ENCODE data around the gene STAC3.

STAC3 gene

DNA sequence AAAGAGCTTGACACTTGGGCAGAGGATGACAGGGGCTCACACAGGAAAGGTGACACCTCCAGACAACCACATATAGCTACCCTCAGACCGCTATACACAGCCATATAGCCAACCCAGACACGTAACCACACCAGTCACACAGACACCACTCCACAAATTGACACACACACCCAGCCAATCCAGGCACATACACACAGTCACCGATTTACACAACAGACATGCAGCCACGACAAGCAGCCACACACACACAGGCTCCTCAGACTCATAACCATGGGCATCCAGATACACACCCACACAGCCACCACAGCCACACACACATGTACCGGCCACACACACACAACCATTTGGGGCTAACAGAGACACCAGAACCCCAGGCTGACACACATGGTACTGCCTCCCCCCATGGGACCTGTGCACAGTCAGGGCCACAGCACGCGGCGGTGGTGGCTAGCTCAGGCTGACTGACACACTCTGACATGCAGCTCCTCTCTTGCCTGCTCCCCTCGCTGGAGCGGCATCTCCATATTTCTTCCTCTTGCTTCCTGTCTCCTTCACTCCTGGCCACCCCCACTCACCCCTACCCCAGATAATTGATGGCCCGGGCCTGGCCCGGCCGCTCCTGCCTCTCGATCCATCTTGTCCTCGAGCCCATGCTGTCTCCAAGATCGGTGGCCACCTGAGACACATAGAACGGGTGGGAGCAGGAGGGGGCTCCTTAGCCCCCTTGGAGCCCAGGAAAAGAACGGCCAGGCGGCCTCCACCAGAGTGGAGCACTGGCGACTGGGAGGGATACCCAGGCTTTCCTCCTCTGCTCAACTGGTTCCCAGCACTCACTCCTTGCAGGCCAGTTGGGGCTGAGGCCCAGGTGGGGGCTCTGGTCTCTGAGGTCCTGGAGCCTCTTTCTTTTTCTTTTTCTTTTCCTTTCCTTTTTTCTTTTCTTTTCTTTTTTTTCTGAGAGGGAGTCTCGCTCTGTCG is 27.5 kb downstream of the STAC3 start:
- no peak for DNase-seq (ENCODE audit: low read depth, low spot score)

- no peak for DNase-seq (ENCODE audit: low read depth, low spot score)
Measured at GRCh38 chr12:57222286-57223190, 28.4 kb downstream of the STAC3 start.

DNA sequence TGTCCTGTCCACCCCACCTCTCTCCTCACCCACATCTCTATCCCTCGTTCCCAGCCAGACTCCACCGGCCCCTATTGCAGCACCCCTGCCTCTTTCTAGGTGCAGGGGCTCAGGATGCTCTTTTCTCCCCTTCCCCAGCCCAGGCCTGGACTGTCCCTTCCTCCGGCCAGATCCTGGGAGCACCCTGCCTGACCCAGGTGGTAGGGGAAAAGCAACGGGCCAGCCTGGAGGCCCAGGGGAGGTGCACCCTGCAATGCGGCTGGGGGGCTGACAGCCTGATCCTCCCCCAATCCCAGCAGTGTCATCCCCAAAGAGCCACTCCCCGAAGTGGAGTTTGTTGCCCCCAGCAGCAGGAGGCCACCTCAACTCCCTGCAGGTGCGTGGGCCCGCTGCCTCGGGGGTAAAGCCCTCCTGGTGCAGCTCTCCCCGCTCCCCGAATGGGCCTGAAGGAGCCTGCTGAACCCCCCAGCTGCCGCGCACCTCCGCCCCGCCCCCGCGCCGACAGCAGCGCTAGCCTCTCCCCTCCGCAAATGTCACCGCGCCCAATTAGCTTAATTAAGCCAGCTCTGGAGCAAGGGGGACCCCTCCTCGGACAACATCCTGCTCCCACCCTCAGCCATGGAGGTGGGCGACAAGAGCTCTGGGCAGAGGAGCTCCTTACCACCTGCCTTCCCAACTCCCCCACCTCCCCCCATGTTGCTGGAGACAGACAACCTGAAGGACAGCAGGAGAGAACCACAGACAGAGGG is 29.6 kb downstream of the STAC3 start:
- no peak for DNase-seq (ENCODE audit: low read depth, low spot score)

DNA sequence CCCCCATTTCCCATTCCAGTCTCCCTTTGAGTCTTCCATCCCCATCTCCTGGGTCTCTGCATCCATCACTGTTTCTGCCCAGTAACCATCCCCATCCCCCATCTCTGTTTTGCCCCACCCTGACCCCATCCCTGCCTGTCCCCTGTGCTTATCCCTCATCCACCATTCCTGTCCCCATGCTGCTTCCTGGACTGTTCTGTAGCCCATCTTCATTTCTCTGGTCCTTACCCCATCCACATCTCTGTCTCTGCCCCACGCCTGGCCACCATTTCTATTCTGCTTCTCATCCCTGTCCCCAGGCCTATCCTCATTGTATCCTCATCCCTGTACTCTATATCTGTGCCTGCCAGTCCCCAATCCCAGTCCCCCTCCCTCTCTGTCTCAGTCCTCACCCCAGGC is 30.2 kb downstream of the STAC3 start:
- DNase-seq (ENCODE audit: low read depth, low spot score): no peak

- DNase-seq (ENCODE audit: low read depth, low spot score): no peak
Measured at GRCh38 chr12:57219993-57220754, 30.8 kb downstream of the STAC3 start.

DNA sequence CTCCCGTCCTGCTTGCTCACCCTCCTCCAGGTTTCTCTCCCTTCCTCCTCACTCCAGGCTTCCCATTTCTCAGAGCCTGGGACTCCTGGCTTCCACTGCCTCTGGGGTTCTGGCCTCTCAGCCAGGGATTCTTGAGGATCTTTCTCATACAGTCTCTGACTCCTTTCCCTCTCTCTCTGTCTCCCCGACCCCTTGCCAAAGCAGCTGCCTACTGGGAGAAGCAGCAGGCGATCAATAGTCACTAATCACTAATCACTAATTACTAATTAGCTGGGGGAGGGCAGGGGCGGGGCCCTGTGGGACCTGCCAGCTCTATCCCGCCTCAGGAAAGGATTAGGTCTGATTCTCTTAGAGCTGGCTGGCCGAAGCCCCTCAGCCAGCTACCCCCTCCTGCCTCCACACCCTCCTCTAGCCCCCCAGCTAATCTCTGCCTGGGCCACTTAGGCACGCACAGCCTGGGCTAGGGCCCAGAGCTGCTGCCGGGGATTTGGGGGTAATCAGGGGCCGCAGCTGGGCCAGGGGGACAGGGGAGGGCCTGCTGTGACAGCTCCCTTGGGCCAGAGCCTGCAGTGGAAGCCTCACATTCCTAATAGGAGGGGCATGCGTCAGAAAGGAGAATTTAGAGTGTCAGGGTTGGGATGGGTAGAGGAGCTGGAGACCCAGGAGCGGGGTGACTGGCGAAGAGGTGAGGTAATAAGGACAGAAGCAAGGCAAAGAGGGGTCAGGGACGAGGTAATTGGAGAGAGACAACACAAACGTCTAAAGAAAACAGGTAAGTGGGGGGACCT is 31.6 kb downstream of the STAC3 start:
- no peak for DNase-seq (ENCODE audit: low read depth, low spot score)

- DNase-seq (ENCODE audit: low read depth, low spot score): no peak
Measured at GRCh38 chr12:57218030-57218853, 32.7 kb downstream of the STAC3 start.

- DNase-seq (ENCODE audit: low read depth, low spot score): no peak
Measured at GRCh38 chr12:57216921-57217879, 33.8 kb downstream of the STAC3 start.

GRCh38 chr12:57216014-57216911 is 34.7 kb downstream of the STAC3 start, which contains the start of gene NXPH4:
Gene NXPH4, plus strand, starts transcription at chr12:57216794. Its CDS starts 176 bp downstream, at chr12:57216970.
- no peak for DNase-seq (ENCODE audit: low read depth, low spot score)

DNA sequence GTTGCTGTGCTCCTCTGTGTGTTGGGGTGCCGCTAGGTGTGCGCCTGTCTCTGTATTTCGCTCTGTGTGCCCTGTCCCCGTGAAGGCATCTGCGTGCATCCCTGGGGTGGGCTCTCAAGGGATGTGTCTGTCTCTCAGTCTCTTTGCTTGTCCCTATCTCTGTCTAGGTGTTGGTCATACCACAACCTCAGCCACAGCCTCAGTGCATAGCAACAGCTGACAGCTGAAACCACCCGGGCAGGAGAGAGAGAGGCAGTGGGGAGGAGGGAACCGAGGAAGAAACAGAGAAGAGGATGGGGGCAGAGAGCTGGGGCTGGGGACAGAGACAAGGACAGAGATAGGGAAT is 35.3 kb downstream of the STAC3 start:
- DNase-seq (ENCODE audit: low read depth, low spot score): no peak

- no peak for DNase-seq (ENCODE audit: low read depth, low spot score)
Measured at GRCh38 chr12:57215065-57215464, 35.9 kb downstream of the STAC3 start.

GRCh38 chr12:57214398-57214781 is 36.6 kb downstream of the STAC3 start:
- peak; percentile 44 for DNase-seq (ENCODE audit: low read depth, low spot score)

DNA sequence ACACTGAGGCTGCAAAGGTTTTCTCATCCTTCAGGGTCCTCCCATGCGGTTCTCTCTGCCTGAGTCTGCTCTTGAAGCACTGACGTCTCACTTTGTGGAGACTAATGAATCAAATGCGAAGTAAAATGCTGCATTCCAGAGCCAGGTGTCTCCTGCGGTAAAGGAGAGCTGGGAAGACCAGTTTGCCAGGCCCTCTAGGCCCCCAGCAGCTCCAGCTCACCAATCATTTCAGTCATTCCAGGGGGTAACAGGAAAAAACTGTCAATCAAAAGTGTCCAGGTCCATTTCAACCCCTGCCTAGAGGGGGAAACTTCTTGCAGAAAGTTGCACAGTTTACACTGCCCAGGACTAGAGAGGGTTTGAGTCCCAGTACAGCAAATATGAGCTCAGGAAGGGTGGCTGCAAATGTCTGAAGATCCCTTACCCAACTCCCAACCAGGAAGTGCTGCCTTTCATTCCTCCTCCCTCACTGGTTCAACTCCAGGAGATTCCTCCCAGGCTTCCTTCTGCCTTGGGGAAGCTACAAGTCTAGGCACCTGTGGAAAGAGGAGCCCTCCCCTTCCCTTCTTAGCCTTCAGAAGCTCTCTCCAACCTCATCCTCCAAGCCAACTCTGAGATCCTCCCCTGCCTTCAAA is 37.1 kb downstream of the STAC3 start:
- no peak for DNase-seq (ENCODE audit: low read depth, low spot score)

DNA sequence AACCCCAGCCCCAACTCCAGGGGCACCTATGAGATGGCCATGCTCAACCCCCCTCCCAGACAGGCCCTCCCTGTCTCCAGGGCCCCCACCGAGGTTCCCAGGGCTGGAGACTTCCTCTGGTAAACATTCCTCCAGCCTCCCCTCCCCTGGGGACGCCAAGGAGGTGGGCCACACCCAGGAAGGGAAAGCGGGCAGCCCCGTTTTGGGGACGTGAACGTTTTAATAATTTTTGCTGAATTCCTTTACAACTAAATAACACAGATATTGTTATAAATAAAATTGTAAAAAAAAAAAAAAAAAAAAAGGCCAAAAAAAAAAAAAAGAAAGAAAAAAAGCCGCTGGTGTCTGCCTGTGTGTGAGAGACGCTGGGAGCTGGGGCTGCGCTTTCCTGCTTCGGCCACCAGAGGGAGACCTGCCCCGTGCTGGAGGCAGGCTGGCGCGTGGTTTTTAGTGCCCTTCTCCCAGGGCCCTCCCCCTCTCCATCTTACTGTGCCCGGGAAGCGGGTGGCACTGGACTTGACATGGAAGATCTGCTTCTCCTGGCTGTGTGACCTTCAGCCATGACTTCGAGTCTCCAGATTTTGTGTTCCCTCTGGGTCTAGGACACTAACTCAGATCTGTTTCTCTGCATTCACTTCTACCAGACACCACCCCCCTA is 37.8 kb downstream of the STAC3 start:
- DNase-seq (ENCODE audit: low read depth, low spot score): peak; percentile 73

- no peak for DNase-seq (ENCODE audit: low read depth, low spot score)
Measured at GRCh38 chr12:57212701-57213057, 38.3 kb downstream of the STAC3 start.

Measured in activated naive CD8-positive, alpha-beta T cell treated with anti-CD3 and anti-CD28 coated beads, Interleukin-2, amount 50 U/mL, for 16 hours (primary cell).